ENCODE results near the gene SLK. TPM values are rescaled to one million over a fixed set of nuclear protein-coding genes. Genes with fewer than 3 reads are reported as not detected.

The SLK gene
- total and polyA plus RNA-seq, 7 donors = 15.6 to 96.1 (median 72.1) TPM

GRCh38 chr10:104067525-104067924 lies 100.6 kb downstream of the SLK start:
- 82 to 89% methylated on average over 12 of the region's 12 CpGs for WGBS, 2 donors
- no peaks in the 10 kb centered on the region for H3K36me3 ChIP-seq
- H3K9me3 ChIP-seq = no peaks in the 10 kb centered on the region
- no peaks in the 10 kb centered on the region for H3K27me3 ChIP-seq
- intact Hi-C loops (cut with DNase I) = no loop called here
- H3K4me1 ChIP-seq = no peaks in the 10 kb centered on the region
- no peak overlapping the region for H3K4me3 ChIP-seq
- DNase-seq = no peak
- H3K27ac ChIP-seq = no peak overlapping the region
- TF ChIP-seq CTCF (IDR thresholded peaks at IDR 0.05) (no peak), POLR2A (IDR thresholded peaks at IDR 0.05) (no peak)

- H3K4me1 ChIP-seq = no peaks in the 10 kb centered on the region
- no peaks in the 10 kb centered on the region for H3K36me3 ChIP-seq
- H3K9me3 ChIP-seq = no peaks in the 10 kb centered on the region
- H3K27me3 ChIP-seq = no peaks in the 10 kb centered on the region
- TF ChIP-seq EP300 (IDR thresholded peaks at IDR 0.05) (no peak), POLR2A (IDR thresholded peaks at IDR 0.05) (no peak), CTCF (IDR thresholded peaks at IDR 0.05) (no peak), POLR2AphosphoS5 (IDR thresholded peaks at IDR 0.05) (no peak)
- no peak overlapping the region for H3K27ac ChIP-seq
- no peak for DNase-seq
- WGBS, 2 donors = 23 to 46% methylated on average over 6 of the region's 6 CpGs
- H3K4me3 ChIP-seq = no peak overlapping the region
- intact Hi-C loops (cut with DNase I) = no loop called here
Observed at GRCh38 chr10:104069613-104070012, 102.7 kb downstream of the SLK start.

GRCh38 chr10:104072786-104073185 lies 105.8 kb downstream of the SLK start:
- DNase-seq = no peak
- no peaks in the 10 kb centered on the region for H3K36me3 ChIP-seq
- H3K9me3 ChIP-seq = no peaks in the 10 kb centered on the region
- 77 to 84% methylated on average over 5 of the region's 5 CpGs for WGBS, 2 donors
- no peaks in the 10 kb centered on the region for H3K4me1 ChIP-seq
- H3K4me3 ChIP-seq = no peak overlapping the region
- no peaks in the 10 kb centered on the region for H3K27me3 ChIP-seq
- intact Hi-C loops (cut with DNase I) = no loop called here
- TF ChIP-seq POLR2AphosphoS5 (IDR thresholded peaks at IDR 0.05) (no peak), POLR2A (IDR thresholded peaks at IDR 0.05) (no peak), CTCF (IDR thresholded peaks at IDR 0.05) (no peak), EP300 (IDR thresholded peaks at IDR 0.05) (no peak)
- H3K27ac ChIP-seq = no peak overlapping the region

- Histone ChIP-seq H3K4me3 (no peak overlapping the region), H3K4me1 (no peaks in the 10 kb centered on the region), H3K9me3 (no peaks in the 10 kb centered on the region), H3K27me3 (no peaks in the 10 kb centered on the region), H3K36me3 (no peaks in the 10 kb centered on the region), H3K27ac (no peak overlapping the region)
- intact Hi-C loops (cut with DNase I) = no loop called here
- no peak for DNase-seq
- TF ChIP-seq POLR2AphosphoS5 (IDR thresholded peaks at IDR 0.05) (no peak), EP300 (IDR thresholded peaks at IDR 0.05) (no peak), CTCF (IDR thresholded peaks at IDR 0.05) (no peak), POLR2A (IDR thresholded peaks at IDR 0.05) (no peak)
- WGBS, 2 donors = 85 to 90% methylated on average over 6 of the region's 6 CpGs
Observed at GRCh38 chr10:104074505-104074904, 107.6 kb downstream of the SLK start.

- no peak for DNase-seq
Observed at GRCh38 chr10:104076743-104077160, 109.8 kb downstream of the SLK start.

More at GRCh38 chr10:104076743-104077160, 109.8 kb downstream of the SLK start:
- Histone ChIP-seq H3K4me3 (no peak overlapping the region), H3K27ac (no peak overlapping the region), H3K4me1 (no peaks in the 10 kb centered on the region), H3K9me3 (no peaks in the 10 kb centered on the region), H3K27me3 (no peaks in the 10 kb centered on the region), H3K36me3 (no peaks in the 10 kb centered on the region)
- intact Hi-C loops (cut with DNase I) = no loop called here
- TF ChIP-seq CTCF (IDR thresholded peaks at IDR 0.05) (no peak), EP300 (IDR thresholded peaks at IDR 0.05) (no peak), POLR2AphosphoS5 (IDR thresholded peaks at IDR 0.05) (no peak), POLR2A (IDR thresholded peaks at IDR 0.05) (no peak)
- WGBS, 2 donors = 11 to 32% methylated on average over 3 of the region's 3 CpGs
